HG03045 (cell line): Measurements from ENCODE around the gene FSTL4.

ENCODE experiments used
- ATAC-seq: cut with Tn5 transposase; IDR thresholded peaks from one replicate; pipeline ENCODE4 v1.9.1; 2021; ENCODE audit warnings: mild to moderate bottlenecking, moderate library complexity; ENCODE audit not compliant: unreplicated experiment

Gene FSTL4

DNA sequence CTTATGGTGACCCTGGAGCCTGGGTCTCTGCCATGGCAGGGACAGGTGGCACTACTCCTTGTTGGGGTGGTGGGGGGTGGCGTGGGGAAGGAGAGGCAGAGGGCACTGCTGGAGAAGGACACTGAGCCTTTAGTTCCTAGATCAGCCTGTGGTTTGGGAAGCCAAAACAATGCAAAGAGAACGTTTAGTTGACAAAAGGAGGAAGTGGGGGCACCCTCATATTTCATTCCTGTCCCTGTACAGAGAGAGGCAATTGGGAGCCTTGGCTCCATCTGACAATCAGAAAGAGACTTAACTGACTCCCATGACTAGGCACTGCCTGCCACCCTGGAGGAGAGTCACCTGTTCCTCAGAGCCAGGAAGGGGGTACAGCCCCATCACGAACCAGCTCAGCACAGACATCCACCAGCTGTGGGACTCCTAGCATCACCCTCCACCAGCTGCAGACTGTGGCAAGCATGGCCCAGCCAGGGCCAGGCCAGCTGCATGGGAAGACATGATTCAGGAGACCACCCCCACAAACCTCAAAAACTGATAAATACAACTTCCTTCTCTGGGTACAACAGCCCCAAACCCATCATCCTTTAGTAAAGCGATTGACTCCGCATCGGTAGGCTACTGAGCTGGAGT lies 303.1 kb downstream of the FSTL4 start:
- ATAC-seq, result no peak

- peak; percentile 45 for ATAC-seq
Observed at GRCh38 chr5:133307275-133307674, 305.1 kb downstream of the FSTL4 start.

- ATAC-seq, result no peak
Observed at GRCh38 chr5:133304707-133305216, 307.6 kb downstream of the FSTL4 start.

DNA sequence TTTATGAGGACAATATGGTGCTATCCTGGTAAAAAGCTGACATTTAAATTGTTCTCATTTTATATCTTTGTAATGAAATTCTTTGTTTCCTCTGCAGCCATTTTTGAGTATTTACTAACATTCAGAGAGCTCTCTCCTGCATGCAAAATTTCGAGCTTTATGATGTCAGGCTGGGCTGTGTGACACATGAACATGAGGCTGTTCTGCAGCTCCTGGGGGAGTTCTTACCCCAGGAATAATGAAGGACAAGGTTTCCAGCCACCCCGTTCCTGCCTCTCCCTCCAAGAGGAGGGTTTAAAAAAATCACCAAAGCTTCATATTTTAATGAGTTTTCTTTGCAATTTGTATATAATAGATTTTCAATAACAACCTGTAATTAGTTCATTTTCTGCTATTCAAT lies 308.2 kb downstream of the FSTL4 start:
- no peak for ATAC-seq

DNA sequence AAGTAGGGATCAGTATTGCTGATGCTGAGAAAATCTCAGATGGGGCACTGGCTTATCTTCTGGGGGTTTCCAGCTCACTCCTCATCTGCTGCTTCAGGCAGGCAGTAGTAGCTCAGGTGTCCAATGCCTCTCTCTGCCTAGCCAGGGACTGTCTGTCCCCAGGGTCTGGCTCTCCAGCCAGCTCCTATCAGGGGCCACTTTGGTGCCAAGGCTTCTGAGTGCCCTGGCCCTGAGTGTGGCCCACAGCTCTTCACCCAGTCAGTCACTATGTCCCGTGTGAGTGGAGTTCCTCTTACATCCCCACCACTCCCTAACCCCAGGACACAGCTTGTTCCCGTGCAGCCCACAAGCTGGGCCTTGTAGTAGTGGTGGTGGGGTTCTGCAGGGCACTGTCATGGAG lies 309.0 kb downstream of the FSTL4 start:
- no peak for ATAC-seq

DNA sequence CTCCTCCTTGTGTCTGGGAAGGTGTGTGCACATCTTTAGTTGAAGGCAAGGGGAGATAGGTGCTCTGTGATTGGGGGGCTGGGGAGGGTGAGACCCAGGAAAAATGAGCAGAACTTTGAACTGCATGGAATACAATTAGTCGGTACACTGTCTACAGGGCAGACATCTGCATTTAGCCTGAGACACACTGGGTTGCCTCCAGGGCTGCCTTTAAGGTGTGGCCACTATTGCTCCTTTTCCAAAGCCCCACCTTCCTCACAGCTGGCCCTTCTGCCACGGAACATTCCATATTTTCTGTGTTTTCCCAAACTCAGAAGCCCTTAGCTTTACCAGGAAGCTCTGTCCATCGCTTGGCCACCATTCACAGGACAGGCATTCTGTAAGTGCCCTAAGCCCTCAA lies 312.6 kb downstream of the FSTL4 start:
- ATAC-seq, result no peak

DNA sequence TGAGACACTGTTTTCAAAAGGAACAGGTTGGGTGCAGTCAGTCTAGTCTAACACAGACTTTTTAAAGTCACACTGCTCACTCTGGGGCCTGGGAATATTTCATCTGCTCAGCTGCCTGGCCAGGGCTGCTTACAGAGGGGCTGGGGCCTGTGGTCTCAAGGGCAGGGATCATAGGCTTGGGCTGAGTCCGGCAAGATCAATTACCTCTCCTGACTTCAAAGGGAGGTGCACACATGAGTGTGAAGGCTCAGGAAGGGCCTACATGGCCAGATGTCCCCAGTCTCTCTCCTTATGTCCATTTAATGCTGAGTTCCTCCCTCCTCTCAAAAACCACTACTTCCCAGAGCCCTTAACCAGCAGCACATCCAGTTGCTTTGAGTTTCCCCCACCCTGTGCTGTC lies 313.3 kb downstream of the FSTL4 start:
- ATAC-seq, result no peak

DNA sequence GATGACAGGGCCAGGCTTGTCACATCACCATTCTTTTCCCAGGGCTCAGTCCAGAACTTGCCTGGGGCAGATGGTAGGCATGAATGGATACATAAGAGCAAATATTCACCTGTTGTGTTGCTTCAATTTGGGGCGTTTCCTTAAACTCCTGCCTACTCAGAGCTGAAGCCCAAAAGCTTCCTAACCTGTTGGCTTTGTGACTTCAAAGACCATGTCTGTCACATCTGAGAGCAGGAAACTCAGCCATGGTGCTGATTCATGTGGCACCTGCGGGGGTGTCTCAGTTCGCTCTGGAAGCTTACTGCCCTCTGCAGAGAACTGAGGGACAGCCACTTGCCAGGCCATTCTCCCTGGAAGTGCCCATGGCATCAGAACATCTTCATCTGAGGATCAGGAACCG lies 313.9 kb downstream of the FSTL4 start:
- ATAC-seq, result no peak

DNA sequence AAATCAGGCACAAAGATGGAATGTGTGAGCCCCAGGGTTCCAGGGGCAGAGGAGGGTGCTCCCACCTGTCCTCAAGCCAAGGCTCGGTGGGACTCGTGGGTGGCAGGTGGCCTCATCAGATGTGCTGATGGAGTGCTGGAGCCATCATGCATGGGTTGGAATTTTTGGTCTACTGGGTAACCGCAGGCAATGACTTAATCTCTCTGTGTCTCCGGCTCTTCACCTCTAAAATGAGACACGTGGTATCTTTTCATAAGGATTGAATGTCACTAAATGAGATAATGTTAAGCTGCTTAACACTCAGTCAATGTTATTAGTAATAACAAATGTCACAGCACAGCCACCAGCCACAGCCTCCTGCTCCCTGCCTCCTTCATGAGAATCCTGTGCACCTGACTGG lies 315.0 kb downstream of the FSTL4 start:
- no peak for ATAC-seq

DNA sequence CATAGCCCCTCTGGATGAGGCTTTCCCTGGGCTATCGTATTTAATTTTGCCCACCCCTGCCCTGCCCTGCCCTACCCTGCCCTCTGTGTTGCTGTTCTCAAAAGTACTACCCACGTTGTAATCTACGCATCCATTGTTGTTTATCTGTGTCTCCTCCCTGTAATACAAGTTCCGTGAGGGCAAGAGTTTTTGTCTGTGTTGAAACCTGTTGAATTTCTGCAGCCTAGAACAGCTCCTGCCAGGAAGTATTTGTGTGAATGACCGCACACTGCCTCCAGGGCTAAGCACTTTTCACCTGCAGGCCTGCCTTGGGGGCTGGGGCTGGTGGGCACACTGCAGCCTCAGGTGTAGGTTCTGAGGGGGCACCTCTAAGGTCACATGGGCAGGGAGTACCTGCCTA lies 315.7 kb downstream of the FSTL4 start:
- ATAC-seq, result no peak

- ATAC-seq, result no peak
Observed at GRCh38 chr5:133295520-133295919, 316.8 kb downstream of the FSTL4 start.

- no peak for ATAC-seq
Observed at GRCh38 chr5:133294380-133294779, 318.0 kb downstream of the FSTL4 start.

- ATAC-seq, result no peak
Observed at GRCh38 chr5:133293960-133294359, 318.4 kb downstream of the FSTL4 start.

GRCh38 chr5:133292300-133292699 lies 320.0 kb downstream of the FSTL4 start:
- no peak for ATAC-seq

GRCh38 chr5:133291524-133291923 lies 320.8 kb downstream of the FSTL4 start:
- no peak for ATAC-seq

DNA sequence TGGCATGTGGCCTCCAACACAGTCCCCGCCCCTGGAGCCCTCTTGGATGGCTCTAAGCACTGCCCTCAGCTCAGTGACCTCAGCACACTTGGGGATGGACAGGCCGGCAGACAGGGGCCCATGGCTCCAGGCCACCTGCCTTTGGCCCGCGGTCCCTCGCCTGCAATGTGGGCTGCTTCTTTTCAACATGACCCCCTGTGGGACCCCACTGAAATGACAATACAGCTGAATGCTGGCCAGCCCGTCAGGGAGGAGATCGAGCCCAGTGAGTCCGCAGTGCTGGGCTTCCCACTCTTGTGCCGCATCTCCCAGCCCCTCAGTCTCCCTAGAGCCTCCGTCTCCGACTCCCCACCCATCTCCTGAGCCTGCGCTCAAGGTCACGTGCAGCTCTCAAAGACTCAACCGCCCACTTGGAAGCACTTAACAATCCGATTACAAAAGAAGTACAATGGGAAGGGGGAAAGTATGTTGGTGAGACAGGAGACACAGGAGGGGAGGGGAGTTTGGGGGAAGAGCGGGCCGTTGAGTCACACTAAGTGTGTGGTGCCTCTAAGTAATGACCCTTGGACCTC lies 321.6 kb downstream of the FSTL4 start:
- no peak for ATAC-seq

DNA sequence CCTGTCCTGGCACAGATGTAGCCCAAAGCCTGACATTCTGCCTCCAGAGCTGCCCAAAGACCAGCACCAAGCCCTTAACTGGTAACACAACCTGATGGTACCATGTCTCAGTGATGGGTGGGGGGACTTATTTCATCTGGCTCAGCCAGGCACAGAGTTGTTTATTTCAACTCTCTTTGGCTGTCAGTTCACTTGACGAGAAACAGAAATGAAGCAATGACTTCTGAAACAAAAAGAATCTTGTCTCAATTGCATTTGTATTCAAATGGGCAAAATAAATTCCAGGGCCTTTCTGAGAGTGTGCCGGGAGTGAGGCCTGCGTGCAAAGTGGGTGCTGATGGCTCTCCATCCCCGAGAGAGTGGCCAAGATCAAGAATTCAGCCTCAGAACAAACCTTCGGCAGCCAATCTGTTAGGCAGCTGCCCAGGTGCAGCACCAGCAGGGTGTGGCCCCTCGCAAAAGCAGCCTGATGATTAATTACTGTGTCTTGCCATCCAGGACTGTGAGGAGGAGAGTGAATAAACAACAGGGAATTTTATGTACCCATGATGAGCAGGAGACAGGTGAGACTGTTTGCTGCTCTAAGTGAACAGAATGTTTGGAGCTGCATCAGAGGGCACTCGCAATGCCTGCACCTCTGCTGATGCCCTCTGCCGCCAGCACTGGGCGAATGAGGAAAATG lies 322.5 kb downstream of the FSTL4 start:
- no peak for ATAC-seq

DNA sequence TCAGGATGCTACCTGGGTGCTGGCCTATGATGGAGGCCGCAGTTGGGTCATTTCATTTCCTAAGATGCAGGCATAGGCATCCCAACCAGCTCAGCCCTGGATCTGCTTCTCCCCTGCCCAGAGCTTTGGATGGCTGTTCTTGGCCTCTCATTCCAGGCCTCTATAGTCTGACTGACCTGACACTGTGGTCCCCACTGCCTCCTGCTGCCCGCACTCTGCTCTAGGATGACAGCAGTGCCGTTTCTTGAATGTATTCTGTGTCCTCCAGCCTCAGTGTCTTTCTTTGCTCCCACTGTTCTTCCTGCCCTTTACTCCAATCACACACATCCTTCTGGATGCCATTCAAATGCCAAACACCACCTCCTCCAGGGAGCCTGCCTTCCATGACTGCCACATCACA lies 324.8 kb downstream of the FSTL4 start:
- no peak for ATAC-seq

DNA sequence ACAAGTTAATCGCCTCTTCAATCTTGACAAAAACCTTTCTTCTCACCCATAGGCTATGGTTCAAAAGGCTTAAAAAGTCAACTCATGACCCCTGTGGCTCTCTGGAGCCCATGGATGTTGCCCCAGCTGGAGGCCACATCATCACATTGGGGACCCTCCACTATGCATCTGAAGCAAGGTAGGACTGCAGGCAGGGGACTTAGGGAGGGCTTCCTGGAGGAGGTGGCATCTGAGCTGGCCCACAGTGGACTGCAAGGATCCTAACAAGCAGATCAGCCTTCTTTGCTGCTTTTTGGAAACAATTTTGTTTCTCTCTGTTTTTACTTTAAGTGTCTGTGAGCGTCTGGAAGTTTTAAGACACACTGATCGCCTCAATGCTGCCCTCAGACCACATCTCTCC lies 325.9 kb downstream of the FSTL4 start:
- no peak for ATAC-seq

DNA sequence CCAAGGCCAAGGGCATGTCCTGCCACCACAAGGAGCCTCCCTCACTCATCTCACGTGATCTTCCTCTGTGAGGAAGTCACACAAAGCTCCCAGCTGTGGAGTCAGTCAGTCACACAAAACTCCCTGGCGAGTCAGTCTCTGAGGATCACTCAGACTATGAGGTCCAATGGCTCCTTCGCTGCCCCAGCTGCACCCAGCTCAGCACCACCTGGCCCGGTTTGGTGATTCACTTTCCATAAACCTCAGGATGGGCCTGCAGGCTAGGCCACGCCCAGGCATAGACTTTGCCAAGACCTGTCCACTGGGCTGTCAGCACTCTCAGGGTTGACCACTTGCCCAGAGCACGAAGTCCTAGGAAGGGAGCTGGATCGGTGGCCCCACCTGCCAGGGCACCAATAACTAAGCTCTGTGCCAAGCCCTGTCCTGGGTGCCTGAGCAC lies 326.7 kb downstream of the FSTL4 start:
- ATAC-seq, result no peak

DNA sequence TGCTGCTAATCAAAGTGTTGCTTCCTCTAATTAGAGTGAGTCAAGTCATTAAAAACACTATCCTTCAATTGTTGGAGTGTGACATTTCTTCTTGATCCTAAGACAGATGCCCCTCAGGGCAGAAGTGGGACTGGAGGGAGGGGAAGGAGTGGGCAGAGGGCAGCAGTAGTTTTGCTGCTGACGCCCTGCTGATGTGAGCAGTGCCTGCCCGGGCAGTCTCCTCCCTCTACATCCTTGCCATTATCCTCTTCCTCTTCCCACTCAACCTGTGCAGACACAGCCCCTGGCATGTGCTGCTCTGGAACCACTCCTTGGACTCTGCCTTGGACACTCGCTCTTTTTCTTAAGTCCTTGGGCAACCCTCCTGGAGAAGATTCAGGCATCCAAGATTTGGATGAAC lies 328.0 kb downstream of the FSTL4 start:
- no peak for ATAC-seq

- ATAC-seq, result no peak
Observed at GRCh38 chr5:133278317-133278716, 334.0 kb downstream of the FSTL4 start.
